ENCODE data around the gene KCNN2. TPM values are rescaled to one million over a fixed set of nuclear protein-coding genes. Genes with fewer than 3 reads are reported as not detected.

Gene KCNN2
- total and polyA plus RNA-seq, 10 of the 15 experiments (the other 5 are each of a cell fraction or from before 2014, with no cell fraction given): 0.21 to 3.6 (median 0.79) TPM

- CTCF ChIA-PET: interaction anchor here (4.5 kb wide), 1 partner anchor 18 kb away, joined by 27 read pairs; no protein-coding TSS in a partner anchor
- FAIRE-seq (no peak), ATAC-seq (no peak), DNase-seq (ENCODE audit: low read depth, low spot score) (no peak)
- RAD21 ChIA-PET (ENCODE audit: unreplicated experiment): no interaction called here
- SMC1A ChIA-PET (ENCODE audit: uncharacterized antibody, unreplicated experiment): interaction anchor here (1.1 to 2.0 kb wide), 2 partner anchors 17 to 20 kb away, joined by 3 to 9 read pairs; no protein-coding TSS in a partner anchor
- Histone ChIP-seq H3K27ac (ENCODE audit: control insufficient read depth, insufficient read depth) (no peak overlapping the region), H4K20me1 (ENCODE audit: control insufficient read depth, insufficient read depth) (no peaks in the 10 kb centered on the region), H3K4me3 (no peak overlapping the region), H3K79me2 (ENCODE audit: control insufficient read depth, insufficient read depth, low read length) (no peaks in the 10 kb centered on the region), H3K9me3 (replicated peaks; ENCODE audit: control insufficient read depth, insufficient read depth, low read length) (no peaks in the 10 kb centered on the region), H3K4me2 (ENCODE audit: control insufficient read depth, insufficient read depth) (no peak overlapping the region), H3K36me3 (ENCODE audit: control insufficient read depth in 2 of 2, insufficient read depth in 2 of 2, low read length in 1 of 2) (no peaks in the 10 kb centered on the region), H3K9ac (ENCODE audit: control insufficient read depth, insufficient read depth, low read length) (no peak overlapping the region), H2AFZ (ENCODE audit: control insufficient read depth, low read depth, low read length) (no peak overlapping the region), H3K27me3 (replicated peaks in 1 of 2; ENCODE audit: control insufficient read depth in 2 of 2, insufficient read depth in 2 of 2, low read length in 1 of 2) (no peaks in the 10 kb centered on the region), H3K4me1 (ENCODE audit: control insufficient read depth, insufficient read depth, low read length) (no peaks in the 10 kb centered on the region)
- intact Hi-C loops (cut with micrococcal nuclease; ENCODE audit: unreplicated experiment) (no loop called here), in situ Hi-C loops (cut with MboI) (loop anchor here (25.0 kb wide), 1 partner anchor 768 kb away; no protein-coding TSS in a partner anchor)
- POLR2A ChIA-PET: no interaction called here
- under 1% methylated on average over 4 of the region's 4 CpGs for WGBS (ENCODE audit: insufficient coverage, insufficient replicate concordance, low lambda C conversion rate, missing lambda C conversion rate)
- BruUV-seq (replicated peaks): no TSS peak
- TF ChIP-seq MTA3 (IDR thresholded peaks at IDR 0.05; ENCODE audit: borderline replicate concordance, low read length) (no peak), TARDBP (IDR thresholded peaks at IDR 0.05; ENCODE audit: borderline replicate concordance) (no peak), SREBF1 (IDR thresholded peaks at IDR 0.05; ENCODE audit: low read length) (no peak), EP300 (IDR thresholded peaks at IDR 0.05; ENCODE audit: borderline replicate concordance in 1 of 2, control insufficient read depth in 1 of 2, low read depth in 2 of 2, low read length in 2 of 2) (no peak), SIX5 (IDR thresholded peaks at IDR 0.05; ENCODE audit: low read depth, low read length, severe bottlenecking) (no peak), ZBTB11 (CRISPR knock-in tag; IDR thresholded peaks at IDR 0.05) (no peak), YY1 (IDR thresholded peaks at IDR 0.05; ENCODE audit: low read depth, low read length) (no peak), E4F1 (IDR thresholded peaks at IDR 0.05; ENCODE audit: borderline replicate concordance, partially characterized antibody) (no peak), BACH1 (IDR thresholded peaks at IDR 0.05; ENCODE audit: borderline replicate concordance) (no peak), ETV6 (conservative IDR thresholded peaks at IDR 0.05 in 1 of 2, IDR thresholded peaks at IDR 0.05 in 1 of 2; ENCODE audit: borderline replicate concordance in 1 of 2, low read depth in 1 of 2) (no peak), KAT2A (conservative IDR thresholded peaks at IDR 0.05; ENCODE audit: control insufficient read depth, low read depth, low read length) (no peak), HDGF (IDR thresholded peaks at IDR 0.05) (no peak), CEBPB (IDR thresholded peaks at IDR 0.05; ENCODE audit: borderline replicate concordance in 1 of 2, low read depth in 2 of 2, low read length in 2 of 2) (no peak), CREM (IDR thresholded peaks at IDR 0.05; ENCODE audit: low read depth) (no peak), POLR2A (IDR thresholded peaks at IDR 0.05; ENCODE audit: low read depth, low read length) (no peak), SP1 (IDR thresholded peaks at IDR 0.05; ENCODE audit: low read depth, low read length) (no peak), ZBTB4 (CRISPR knock-in tag; IDR thresholded peaks at IDR 0.05) (no peak)
Measured at GRCh38 chr5:114469372-114469771, 107.5 kb downstream of the KCNN2 start.
